Type B pancreatic cell (in vitro differentiated cells): ENCODE measurements around the gene GORASP1. TPM values are rescaled to one million over a fixed set of nuclear protein-coding genes. Genes with fewer than 3 reads are reported as not detected.

Experiments
- DNase-seq: peaks from one replicate; pipeline ENCODE4 v3.0.0; 2021; ENCODE audit warnings: mixed read lengths; ENCODE audit not compliant: unreplicated experiment; ENCODE audit errors: extremely low spot score
- H3K27ac Mint-ChIP-seq: 2 replicates; pipeline ENCODE4 v1.8.0; 2021; ENCODE audit warnings: mild to moderate bottlenecking, mixed read lengths
- H3K27me3 Mint-ChIP-seq: 2 replicates; pipeline ENCODE4 v1.8.0; 2021; ENCODE audit warnings: mixed read lengths
- H3K36me3 Mint-ChIP-seq: 2 replicates; pipeline ENCODE4 v1.8.0; 2021; ENCODE audit warnings: mixed read lengths
- H3K4me1 Mint-ChIP-seq: one replicate; pipeline ENCODE4 v1.8.0; 2021; ENCODE audit warnings: mixed read lengths; ENCODE audit not compliant: unreplicated experiment
- H3K4me3 Mint-ChIP-seq: 2 replicates; pipeline ENCODE4 v1.8.0; 2021; ENCODE audit warnings: mild to moderate bottlenecking, mixed read lengths
- H3K9me3 Mint-ChIP-seq: 2 replicates; pipeline ENCODE4 v1.8.0; 2021; ENCODE audit warnings: mixed read lengths
- CTCF ChIP-seq: fragments of 200-600 bp; sonication (generic); conservative IDR thresholded peaks from 2 replicates; pipeline ENCODE4 v1.5.0; 2021; ENCODE audit warnings: antibody characterized with exemption, mild to moderate bottlenecking
- total RNA-seq: library from RNA; stranded (reverse); gene quantifications from 2 replicates; pipeline ENCODE4 v1.2.1, GENCODE V29; 2021; ENCODE audit warnings: low replicate concordance

GORASP1 gene
- total RNA-seq, 1 donor from 2014 or later, result 76.5 TPM

DNA sequence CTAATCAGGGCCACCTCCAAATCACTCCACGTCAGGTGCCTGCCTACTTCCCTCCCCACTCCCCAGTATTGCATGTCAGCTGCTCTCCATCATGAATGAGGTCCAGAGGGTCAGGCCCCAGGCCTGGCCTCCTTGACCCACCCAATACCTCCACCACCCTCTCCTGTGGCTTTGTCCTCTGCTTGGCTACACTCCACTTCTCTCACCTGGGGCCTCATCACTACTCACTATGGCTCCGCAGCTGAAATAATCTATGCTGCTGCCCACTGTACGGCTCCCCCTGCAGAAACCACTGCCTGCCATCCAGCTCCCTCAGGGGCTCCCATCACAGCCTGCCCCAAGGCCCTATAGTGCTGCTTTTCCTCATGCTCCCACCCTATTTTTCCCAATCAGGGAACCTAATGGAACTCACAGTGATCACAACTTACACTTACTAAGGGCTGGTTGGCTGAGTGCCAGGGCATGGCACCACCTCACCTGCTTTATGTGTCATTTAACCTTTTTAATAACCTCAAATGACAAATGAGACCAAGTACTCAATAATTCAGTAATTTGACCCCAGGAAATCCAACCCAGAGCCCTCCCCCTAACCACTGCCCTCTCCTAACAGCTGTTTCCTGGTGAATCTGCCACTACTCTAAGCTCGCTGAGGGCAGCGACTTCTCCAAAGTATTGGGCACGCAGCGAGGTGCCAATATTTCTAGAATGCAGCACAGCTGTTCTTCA is 2.3 kb downstream of the GORASP1 start:
- Mint-ChIP-seq H3K36me3 (peaks cover 16% of the 10 kb centered on the region), H3K9me3 (no peaks in the 10 kb centered on the region), H3K27me3 (no peaks in the 10 kb centered on the region), H3K4me1 (peaks cover 29% of the 10 kb centered on the region), H3K4me3 (peak overlapping the region; percentile 97), H3K27ac (peak overlapping the region; percentile 28)
- no peak for TF ChIP-seq CTCF
- peak; percentile 47 for DNase-seq

- Mint-ChIP-seq H3K4me1 (peaks cover 29% of the 10 kb centered on the region), H3K27ac (no peak overlapping the region), H3K36me3 (peaks cover 16% of the 10 kb centered on the region), H3K9me3 (no peaks in the 10 kb centered on the region), H3K4me3 (no peak overlapping the region), H3K27me3 (no peaks in the 10 kb centered on the region)
- no peak for DNase-seq
- no peak for TF ChIP-seq CTCF
These were observed 3.5 kb downstream of the GORASP1 start for GRCh38 chr3:39103791-39104552.

DNA sequence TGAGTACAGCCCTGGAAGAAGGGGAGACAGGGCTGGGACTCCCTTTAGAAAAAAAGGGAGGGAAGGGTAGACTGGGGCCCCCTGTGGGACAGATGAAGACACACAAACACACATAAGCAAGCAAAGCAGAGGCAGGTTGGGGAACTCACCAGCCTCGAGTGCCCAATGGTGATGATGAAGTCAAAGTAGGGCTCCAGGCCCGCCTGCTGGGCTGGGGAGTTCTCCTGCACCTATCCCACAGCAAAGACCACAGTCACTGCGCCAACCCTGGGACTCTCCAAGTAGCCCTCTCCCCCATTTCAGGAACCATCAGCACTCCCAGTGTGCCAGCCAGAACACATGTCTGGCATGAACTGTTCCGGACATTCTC is 4.1 kb downstream of the GORASP1 start:
- Mint-ChIP-seq H3K27me3 (no peaks in the 10 kb centered on the region), H3K4me1 (peaks cover 23% of the 10 kb centered on the region), H3K9me3 (no peaks in the 10 kb centered on the region), H3K36me3 (peaks cover 16% of the 10 kb centered on the region), H3K4me3 (no peak overlapping the region), H3K27ac (no peak overlapping the region)
- DNase-seq, result no peak
- TF ChIP-seq CTCF, result no peak

DNA sequence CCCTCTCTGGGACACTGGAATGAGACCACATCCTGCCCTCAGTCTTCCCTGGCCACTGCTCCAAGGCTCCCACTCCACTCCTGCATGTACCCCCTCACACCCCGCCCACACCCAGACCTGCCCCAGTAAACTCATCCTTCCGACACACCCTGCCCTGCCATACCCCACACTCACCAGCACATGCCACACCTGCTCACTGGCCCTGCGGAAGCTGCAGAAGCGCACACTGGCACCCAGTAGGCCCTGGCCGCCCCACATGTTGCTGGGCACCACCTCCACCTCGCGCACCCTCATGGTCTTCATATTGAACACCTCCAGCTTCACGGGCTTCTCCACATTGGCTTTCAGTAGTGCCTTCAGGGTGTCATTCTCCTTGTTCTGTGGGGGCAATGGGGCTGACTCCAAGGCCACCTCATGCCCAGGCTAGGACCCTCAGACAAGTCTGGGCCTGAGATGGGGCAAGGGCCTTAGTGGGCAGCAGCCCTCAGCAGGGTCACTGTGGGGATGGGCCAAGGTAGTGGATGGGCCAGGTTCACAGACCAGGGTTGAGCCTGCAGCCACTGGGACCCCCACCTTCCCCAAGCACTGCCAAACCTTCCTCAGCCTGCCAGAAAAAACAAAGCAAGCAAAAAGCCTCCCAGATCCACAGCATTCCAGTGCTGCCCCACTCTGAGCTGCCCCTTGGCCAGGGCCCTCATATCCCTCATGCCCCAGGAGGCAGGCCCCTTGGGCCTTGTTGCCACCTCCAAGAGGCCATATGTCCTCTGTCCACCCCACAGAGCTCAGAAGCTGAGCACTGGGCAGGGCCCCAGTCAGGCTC is 4.7 kb downstream of the GORASP1 start:
- no peak for TF ChIP-seq CTCF
- Mint-ChIP-seq H3K4me1 (peaks cover 21% of the 10 kb centered on the region), H3K27me3 (no peaks in the 10 kb centered on the region), H3K9me3 (no peaks in the 10 kb centered on the region), H3K27ac (peak overlapping the region; percentile 7), H3K36me3 (peaks cover 16% of the 10 kb centered on the region), H3K4me3 (peak overlapping the region; percentile 55)
- no peak for DNase-seq

DNA sequence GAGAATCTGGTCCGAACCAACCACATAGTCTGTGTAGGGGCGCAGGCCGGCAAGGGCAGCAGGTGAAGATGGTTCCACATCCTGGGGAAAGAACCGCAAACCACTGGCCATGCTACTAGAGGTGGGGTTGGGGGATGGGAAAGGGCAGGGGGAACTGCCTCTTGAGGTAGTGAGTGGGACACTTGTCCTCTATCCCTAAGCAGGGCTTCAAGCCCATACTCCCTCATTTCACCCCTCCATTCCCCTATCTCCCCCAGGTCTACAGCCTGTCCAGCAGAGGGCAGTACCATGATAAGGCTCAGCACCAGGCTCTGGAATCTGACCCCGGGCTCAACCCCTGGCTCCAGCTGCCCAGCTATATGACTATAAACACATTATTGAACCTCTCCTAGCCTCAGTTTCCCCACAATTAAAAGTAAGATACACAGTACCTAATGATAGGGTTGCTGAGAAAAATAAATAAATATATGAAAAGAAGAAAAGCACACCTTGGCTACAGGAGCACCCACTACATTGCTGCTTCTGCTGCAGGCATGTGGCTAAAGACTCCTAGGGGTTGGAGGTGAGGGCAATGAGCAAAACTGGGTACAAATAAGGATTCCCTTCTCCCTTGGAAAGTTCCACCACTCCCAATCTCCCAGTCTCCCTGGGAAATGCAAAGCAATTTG is 6.3 kb downstream of the GORASP1 start:
- Mint-ChIP-seq H3K36me3 (peaks cover 13% of the 10 kb centered on the region), H3K9me3 (no peaks in the 10 kb centered on the region), H3K27ac (no peak overlapping the region), H3K27me3 (no peaks in the 10 kb centered on the region), H3K4me1 (peaks cover 14% of the 10 kb centered on the region), H3K4me3 (no peak overlapping the region)
- peak; percentile 71 for TF ChIP-seq CTCF
- no peak for DNase-seq
